Measurements from ENCODE around the gene AADACL4.
"Not testable (repeated sequence)": the region's sequence is repeated elsewhere in the genome, so short reads cannot be mapped to it uniquely, and the experiment has no call there.

AADACL4 gene

GRCh38 chr1:12712076-12712475, 68.2 kb downstream of the AADACL4 start:
- ATAC-seq (replicated peaks) (no peak), DNase-seq (no peak)
- Mint-ChIP-seq H3K4me3 (no peak overlapping the region), H3K36me3 (no peaks in the 10 kb centered on the region), H3K27ac (no peak overlapping the region), H3K27me3 (peaks cover 6 to 24% of the 10 kb centered on the region in 2 donors), H3K9me3 (no peaks in the 10 kb centered on the region), H3K4me1 (no peaks in the 10 kb centered on the region)

GRCh38 chr1:12712929-12713328, 69.0 kb downstream of the AADACL4 start:
- H3K9me3 Mint-ChIP-seq = no peaks in the 10 kb centered on the region
- H3K27me3 Mint-ChIP-seq = peaks cover 11 to 32% of the 10 kb centered on the region in 2 donors
- DNase-seq (no peak), ATAC-seq (replicated peaks) (no peak)
- no peak overlapping the region for H3K27ac Mint-ChIP-seq
- H3K4me1 Mint-ChIP-seq = no peaks in the 10 kb centered on the region
- no peaks in the 10 kb centered on the region for H3K36me3 Mint-ChIP-seq
- H3K4me3 Mint-ChIP-seq = no peak overlapping the region

DNA sequence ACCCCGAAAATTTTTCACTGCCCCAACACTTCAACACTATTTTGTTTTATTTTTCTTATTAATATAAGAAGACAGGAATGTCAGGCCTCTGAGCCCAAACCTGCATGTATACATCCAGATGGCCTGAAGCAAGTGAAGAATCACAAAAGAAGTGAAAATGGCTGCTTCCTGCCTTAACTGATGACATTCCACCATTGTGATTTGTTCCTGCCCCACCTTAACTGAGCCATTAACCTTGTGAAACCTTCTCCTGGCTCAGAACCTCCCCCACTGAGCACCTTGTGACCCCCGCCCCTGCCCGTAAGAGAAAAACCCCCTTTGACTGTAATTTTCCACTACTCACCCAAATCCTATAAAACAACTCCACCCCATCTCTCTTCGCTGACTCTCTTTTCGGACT, 69.8 kb downstream of the AADACL4 start:
- not testable (repeated sequence) for DNase-seq; H3K36me3 Mint-ChIP-seq; H3K4me3 Mint-ChIP-seq; H3K27ac Mint-ChIP-seq; ATAC-seq (replicated peaks); H3K9me3 Mint-ChIP-seq; H3K4me1 Mint-ChIP-seq
- peaks cover 11 to 33% of the 10 kb centered on the region in 2 donors for H3K27me3 Mint-ChIP-seq

- no peak overlapping the region for H3K4me3 Mint-ChIP-seq
Observed at GRCh38 chr1:12714710-12715475, 71.0 kb downstream of the AADACL4 start.

GRCh38 chr1:12715896-12716437, 72.1 kb downstream of the AADACL4 start, which contains the start of gene AADACL3:
Gene AADACL3, plus strand, starts transcription at chr1:12716110. Its CDS starts 67 bp downstream, at chr1:12716177.
- no peak for ATAC-seq (replicated peaks)
- H3K27me3 Mint-ChIP-seq = peaks cover 16 to 45% of the 10 kb centered on the region in 2 donors
- no peak within 1 kb of the TSS for H3K27ac Mint-ChIP-seq

More at GRCh38 chr1:12714710-12715475, 71.0 kb downstream of the AADACL4 start:
- H3K36me3 Mint-ChIP-seq = no peaks in the 10 kb centered on the region
- H3K27me3 Mint-ChIP-seq = peaks cover 11 to 41% of the 10 kb centered on the region in 2 donors
- no peaks in the 10 kb centered on the region for H3K4me1 Mint-ChIP-seq
- no peaks in the 10 kb centered on the region for H3K9me3 Mint-ChIP-seq
- no peak overlapping the region for H3K27ac Mint-ChIP-seq
- DNase-seq (no peak), ATAC-seq (replicated peaks) (no peak)

More at GRCh38 chr1:12715896-12716437, 72.1 kb downstream of the AADACL4 start, which contains the start of gene AADACL3:
- Mint-ChIP-seq H3K9me3 (no peaks in the 10 kb centered on the region), H3K4me3 (no peak within 1 kb of the TSS), H3K36me3 (no peaks in the 10 kb centered on the region), H3K4me1 (no peaks in the 10 kb centered on the region)
- DNase-seq = no peak

All from stimulated activated naive B cell treated with anti-CD40 and anti-IgM and Interleukin-4, amounts not matched to agents 10 μg/mL and 1 μg/mL and 100 μg/mL, for 72 hours (primary cell).